HCT116 (cell line): ENCODE results near the gene ORC6. TPM values are rescaled to one million over a fixed set of nuclear protein-coding genes. Genes with fewer than 3 reads are reported as not detected.

Experiments used
- ATAC-seq: fragments of 200-7000 bp; cut with Tn5 transposase; 2 replicates; pipeline ENCODE4 v1.9.1; 2020; ENCODE audit warnings: mild to moderate bottlenecking, moderate library complexity
- BruUV-seq: library from RNA; stranded (reverse); fragments of 400-500 nt; replicated peaks from 2 replicates; lab custom pipeline; 2021; lab: Mats Ljungman, UMichigan
- CTCF ChIA-PET: fragments of 300-600 bp; sonication (Branson Sonifier 250); formaldehyde crosslinking; loops from one replicate; lab custom pipeline; 2021; ENCODE audit warnings: antibody characterized with exemption; lab: Charles Lee
- POLR2A ChIA-PET: fragments of 300-600, 350-600 bp; sonication (Branson Sonifier 250); formaldehyde crosslinking; loops from one replicate; lab custom pipeline; 2021; ENCODE audit warnings: antibody characterized with exemption; lab: Charles Lee
- RAD21 ChIA-PET, 2 experiments: fragments of 300-600 bp; sonication (Branson Sonifier 250); formaldehyde crosslinking; loops; one replicate each; lab custom pipeline; 2023; ENCODE audit warnings: low total read pairs in 2 of 2; ENCODE audit not compliant: uncharacterized antibody in 2 of 2, unreplicated experiment in 2 of 2, low non-redundant PET in 1 of 2; lab: Charles Lee
- DNase-seq: peaks from one replicate; pipeline ENCODE4 v3.0.0-alpha.2; 2010; ENCODE audit warnings: low read depth, low spot score
- H2AFZ ChIP-seq: fragments of 200-600 bp; shearing (Covaris generic), sonication (generic); 2 replicates; pipeline ENCODE4 v1.6.1; 2017; ENCODE audit warnings: low read depth, mixed run types, mixed read lengths, antibody characterized with exemption, low read length; ENCODE audit not compliant: poor library complexity, severe bottlenecking
- H3K27ac ChIP-seq: 2 replicates; pipeline ENCODE4 v1.5.1; 2012; ENCODE audit warnings: low read depth, low read length
- H3K27me3 ChIP-seq: fragments of 200-600 bp; sonication (generic); 2 replicates; pipeline ENCODE4 v1.6.1; 2016; ENCODE audit warnings: mixed run types, low read length, mixed read lengths; ENCODE audit not compliant: insufficient read depth
- H3K36me3 ChIP-seq, 2 experiments: fragments of 200-500 bp in 1 of 2; fragments of 200-600 bp in 1 of 2; sonication (Bioruptor generic) in 1 of 2; sonication (generic) in 1 of 2; 2 replicates each; pipeline versions ENCODE4 v1.5.1 to v1.6.1; 2014 to 2016; ENCODE audit warnings: low read length in 2 of 2, inconsistent platforms in 1 of 2, mixed read lengths in 1 of 2, mixed run types in 1 of 2; ENCODE audit not compliant: insufficient read depth in 2 of 2, control insufficient read depth in 1 of 2
- H3K4me1 ChIP-seq, 2 experiments: fragments of 200-600 bp in 1 of 2; sonication (generic) in 1 of 2; 2 replicates each; pipeline versions ENCODE4 v1.5.1 to v1.6.1; 2012 to 2017; ENCODE audit warnings: low read length in 2 of 2, inconsistent platforms in 1 of 2, mild to moderate bottlenecking in 1 of 2, mixed read lengths in 1 of 2, mixed run types in 1 of 2, moderate library complexity in 1 of 2; ENCODE audit not compliant: insufficient read depth in 2 of 2, control insufficient read depth in 1 of 2
- H3K4me2 ChIP-seq: fragments of 200-600 bp; sonication (generic); 2 replicates; pipeline ENCODE4 v1.6.1; 2017; ENCODE audit warnings: mixed run types, low read length, mixed read lengths
- H3K4me3 ChIP-seq, 2 experiments: fragments of 200-600 bp in 1 of 2; sonication (generic) in 1 of 2; replicated peaks in 1 of 2; 2 replicates each; pipeline ENCODE4 v1.5.1; 2011 to 2016; ENCODE audit warnings: low read length in 2 of 2, control low read depth in 1 of 2, low read depth in 1 of 2, mild to moderate bottlenecking in 1 of 2, mixed read lengths in 1 of 2, mixed run types in 1 of 2
- H3K79me2 ChIP-seq: fragments of 200-600 bp; sonication (generic); 2 replicates; pipeline ENCODE4 v1.6.1; 2017; ENCODE audit warnings: mild to moderate bottlenecking, mixed run types, low read length, moderate library complexity, mixed read lengths; ENCODE audit not compliant: insufficient read depth
- H3K9ac ChIP-seq: fragments of 200-600 bp; sonication (generic); 2 replicates; pipeline ENCODE4 v1.6.1; 2016; ENCODE audit warnings: low read length, mixed read lengths
- H3K9me2 ChIP-seq: fragments of 200-600 bp; sonication (generic), shearing (Covaris generic); 2 replicates; pipeline ENCODE4 v1.6.1; 2017; ENCODE audit warnings: mixed run types, mild to moderate bottlenecking, moderate library complexity; ENCODE audit not compliant: insufficient read depth
- H3K9me3 ChIP-seq, 2 experiments: fragments of 200-500 bp in 1 of 2; fragments of 200-600 bp in 1 of 2; sonication (Bioruptor generic) in 1 of 2; sonication (generic) in 1 of 2; 2 replicates each; pipeline ENCODE4 v1.6.1; 2014 to 2017; ENCODE audit warnings: low read length in 2 of 2, mixed read lengths in 2 of 2, inconsistent platforms in 1 of 2, low read depth in 1 of 2, mild to moderate bottlenecking in 1 of 2, mixed run types in 1 of 2, moderate library complexity in 1 of 2; ENCODE audit not compliant: control insufficient read depth in 1 of 2, insufficient read depth in 1 of 2
- H4K20me1 ChIP-seq: fragments of 200-600 bp; sonication (generic), shearing (Covaris generic); 2 replicates; pipeline ENCODE4 v1.6.1; 2017; ENCODE audit warnings: mixed run types, mild to moderate bottlenecking, moderate library complexity; ENCODE audit not compliant: insufficient read depth
- CEBPB ChIP-seq: IDR thresholded peaks from 2 replicates; pipeline ENCODE4 v1.6.1; 2012; ENCODE audit warnings: low read depth
- EGR1 ChIP-seq: IDR thresholded peaks from 2 replicates; pipeline ENCODE4 v1.6.1; 2012; ENCODE audit warnings: low read depth
- ELF1 ChIP-seq: IDR thresholded peaks from 2 replicates; pipeline ENCODE4 v1.6.1; 2012; ENCODE audit warnings: low read depth, borderline replicate concordance
- EZH2phosphoT487 ChIP-seq: fragments of 200-600 bp; IDR thresholded peaks from 2 replicates; pipeline ENCODE4 v1.6.1; 2018; ENCODE audit warnings: antibody characterized with exemption, borderline replicate concordance
- FOSL1 ChIP-seq: IDR thresholded peaks from 2 replicates; pipeline ENCODE4 v1.6.1; 2012; ENCODE audit warnings: low read depth
- JUND ChIP-seq: IDR thresholded peaks from 2 replicates; pipeline ENCODE4 v1.6.1; 2012
- POLR2A ChIP-seq: IDR thresholded peaks from 2 replicates; pipeline ENCODE4 v1.7.0; 2011; ENCODE audit warnings: borderline replicate concordance; ENCODE audit not compliant: insufficient read depth, insufficient read length; ENCODE audit errors: extremely low read depth
- POLR2AphosphoS5 ChIP-seq: IDR thresholded peaks from 2 replicates; pipeline ENCODE4 v1.6.1; 2011; ENCODE audit warnings: mild to moderate bottlenecking, low read depth, low read length, moderate library complexity
- REST ChIP-seq: IDR thresholded peaks from 2 replicates; pipeline ENCODE4 v1.6.1; 2012; ENCODE audit warnings: low read depth
- SRF ChIP-seq: IDR thresholded peaks from 2 replicates; pipeline ENCODE4 v1.6.1; 2012; ENCODE audit warnings: low read depth
- TCF7L2 ChIP-seq: IDR thresholded peaks from 2 replicates; pipeline ENCODE4 v1.7.0; 2011; ENCODE audit warnings: borderline replicate concordance, inconsistent platforms; ENCODE audit not compliant: insufficient read depth, insufficient read length; ENCODE audit errors: extremely low read depth
- YY1 ChIP-seq: IDR thresholded peaks from 2 replicates; pipeline ENCODE4 v1.6.1; 2011; ENCODE audit warnings: low read length, low read depth, moderate library complexity, mild to moderate bottlenecking; ENCODE audit not compliant: insufficient replicate concordance; ENCODE audit errors: extremely low read depth
- ZBTB33 ChIP-seq: IDR thresholded peaks from 2 replicates; pipeline ENCODE4 v1.6.1; 2011; ENCODE audit warnings: mild to moderate bottlenecking, low read length, moderate library complexity; ENCODE audit not compliant: insufficient replicate concordance; ENCODE audit errors: extremely low read depth
- ZFX ChIP-seq: fragments of 450-650 bp; IDR thresholded peaks from 2 replicates; pipeline ENCODE4 v1.6.1; 2017
- intact Hi-C: fragments of 100-400 bp; cut with micrococcal nuclease; formaldehyde crosslinking; loops from 2 replicates; pipeline ENCODE4 v1.10.0; 2022
- total RNA-seq: library from RNA; stranded (reverse); gene quantifications from one replicate; pipeline ENCODE4 v1.2.1, GENCODE V29; 2021; ENCODE audit not compliant: unreplicated experiment

Gene ORC6
- total RNA-seq, 1 experiment from 2014 or later: 44.7 TPM

- CTCF ChIA-PET: no interaction called here
- no peak overlapping the region for H3K4me2 ChIP-seq
- TF ChIP-seq EZH2phosphoT487: no peak
- TF ChIP-seq JUND: no peak
- TF ChIP-seq TCF7L2: no peak
- TF ChIP-seq SRF: no peak
- TF ChIP-seq FOSL1: no peak
- no peak for TF ChIP-seq EGR1
- TF ChIP-seq POLR2A: no peak
- no peak for TF ChIP-seq ELF1
- TF ChIP-seq ZBTB33: no peak
- TF ChIP-seq CEBPB: no peak
- no peak for TF ChIP-seq ZFX
- TF ChIP-seq POLR2AphosphoS5: no peak
- TF ChIP-seq REST: no peak
- TF ChIP-seq YY1: no peak
- TF ChIP-seq, all 23 proteins: peak for 0
- BruUV-seq: no TSS peak
- Histone ChIP-seq H3K9me3 (no peaks in the 10 kb centered on the region), H3K9me2 (no peaks in the 10 kb centered on the region), H3K4me3 (no peak overlapping the region), H3K27ac (no peak overlapping the region), H3K9ac (no peak overlapping the region), H2AFZ (no peak overlapping the region), H3K36me3 (peaks cover 16 to 19% of the 10 kb centered on the region in 2 experiments), H3K4me1 (no peaks in the 10 kb centered on the region), H4K20me1 (no peaks in the 10 kb centered on the region), H3K27me3 (no peaks in the 10 kb centered on the region), H3K79me2 (no peaks in the 10 kb centered on the region)
- ChIA-PET POLR2A (no interaction called here), RAD21 (no interaction called here)
- no peak for ATAC-seq
- DNase-seq: no peak
- intact Hi-C loops: no loop called here
Measured at GRCh38 chr16:46701615-46702014, 12.2 kb downstream of the ORC6 start.
